ENCODE results near the gene MAPK6. TPM values are rescaled to one million over a fixed set of nuclear protein-coding genes. Genes with fewer than 3 reads are reported as not detected.

The MAPK6 gene
- total and polyA plus RNA-seq, 2 of the 8 experiments (the other 6 are each of a cell fraction or from before 2014, with no cell fraction given), result 22.6 to 108 TPM

GRCh38 chr15:52008359-52008697, 10.7 kb upstream of the MAPK6 start:
- no peaks in the 10 kb centered on the region for H3K4me1 ChIP-seq (replicated peaks in 1 of 4; ENCODE audit: control insufficient read depth in 3 of 4, insufficient read depth in 4 of 4, low read length in 3 of 4)
- H4K91ac ChIP-seq (replicated peaks; ENCODE audit: insufficient read length, low read length), result no peak overlapping the region
- no peak overlapping the region for H3K56ac ChIP-seq (replicated peaks; ENCODE audit: insufficient read length, low read depth, low read length)
- H2BK20ac ChIP-seq (ENCODE audit: low read length), result no peak overlapping the region
- H3K23me2 ChIP-seq (ENCODE audit: low read depth, low read length), result no peaks in the 10 kb centered on the region
- H3K36me3 ChIP-seq (ENCODE audit: control insufficient read depth in 2 of 4, insufficient read depth in 4 of 4, low read length in 3 of 4), result no peaks in the 10 kb centered on the region
- no peak overlapping the region for H2BK120ac ChIP-seq (replicated peaks; ENCODE audit: low read depth, low read length)
- H3K4me3 ChIP-seq (ENCODE audit: extremely low read depth in 1 of 4, insufficient read depth in 2 of 4, low read depth in 3 of 4, low read length in 4 of 4), result no peak overlapping the region
- no peak overlapping the region for H2AFZ ChIP-seq (ENCODE audit: low read length)
- POLR2A ChIA-PET (ENCODE audit: partially characterized antibody), result no interaction called here
- no peaks in the 10 kb centered on the region for H4K20me1 ChIP-seq (replicated peaks in 1 of 2; ENCODE audit: control insufficient read depth in 1 of 2, insufficient read depth in 2 of 2, low read length in 2 of 2)
- FAIRE-seq (no peak), DNase-seq (ENCODE audit: low read depth in 1 of 2, low spot score in 2 of 2) (no peak)
- no peak overlapping the region for H3K4me2 ChIP-seq (ENCODE audit: insufficient read depth in 1 of 2, low read depth in 2 of 2, low read length in 2 of 2)
- 92% methylated on average over 5 of the region's 5 CpGs; no CpG with 5 or more reads in 1 of the 2 experiments for WGBS, 2 experiments (ENCODE audit: extremely low coverage in 1 of 2, insufficient coverage in 1 of 2, insufficient read length in 1 of 2, insufficient replicate concordance in 2 of 2, low coverage in 1 of 2, low lambda C conversion rate in 2 of 2, missing lambda C conversion rate in 1 of 2)
- no peak overlapping the region for H2AK5ac ChIP-seq (ENCODE audit: low read depth, low read length)
- no peaks in the 10 kb centered on the region for H3K79me1 ChIP-seq (ENCODE audit: low read depth, low read length)
- no peak overlapping the region for H3K4ac ChIP-seq (replicated peaks; ENCODE audit: insufficient read length, low read depth, low read length)
- TF ChIP-seq NRF1 (IDR thresholded peaks at IDR 0.05; ENCODE audit: low read depth, low read length), result no peak
- no peak for TF ChIP-seq CBX5 (IDR thresholded peaks at IDR 0.05; ENCODE audit: low read depth, low read length)
- TF ChIP-seq E2F6 (IDR thresholded peaks at IDR 0.05), result no peak
- H4K8ac ChIP-seq (ENCODE audit: extremely low read depth, insufficient read depth, low read length), result no peak overlapping the region
- H3K14ac ChIP-seq (ENCODE audit: insufficient read length), result no peak overlapping the region
- no peak overlapping the region for H3K9ac ChIP-seq (replicated peaks in 1 of 4; ENCODE audit: extremely low read depth in 1 of 4, low read depth in 3 of 4, low read length in 3 of 4)
- H3K9me3 ChIP-seq (ENCODE audit: insufficient read depth in 2 of 2, low read depth in 1 of 2, low read length in 1 of 2), result no peaks in the 10 kb centered on the region
- H2BK5ac ChIP-seq (ENCODE audit: low read depth, low read length), result no peak overlapping the region
- H3K23ac ChIP-seq (ENCODE audit: insufficient read length), result no peak overlapping the region
- CTCF ChIA-PET (ENCODE audit: partially characterized antibody), result interaction anchor here (0.9 to 3.8 kb wide), 2 partner anchors 58 to 70 kb away, joined by 3 to 10 read pairs; no protein-coding TSS in a partner anchor
- no peak overlapping the region for H2BK15ac ChIP-seq (ENCODE audit: low read length)
- no peaks in the 10 kb centered on the region for H3K27me3 ChIP-seq (replicated peaks in 1 of 4; ENCODE audit: control insufficient read depth in 3 of 4, extremely low read depth in 1 of 4, insufficient read depth in 3 of 4, low read length in 3 of 4)
- H3K18ac ChIP-seq (ENCODE audit: extremely low read depth, low read length), result no peak overlapping the region
- no peak overlapping the region for H3K27ac ChIP-seq (ENCODE audit: low read depth, low read length)
- H3K79me2 ChIP-seq (ENCODE audit: control insufficient read depth in 1 of 2, insufficient read depth in 2 of 2, low read length in 2 of 2), result no peaks in the 10 kb centered on the region
- H4K5ac ChIP-seq (ENCODE audit: insufficient read length, low read depth, low read length), result no peak overlapping the region
- H2BK12ac ChIP-seq (ENCODE audit: low read depth, low read length), result no peak overlapping the region

Measured in H1 (cell line).